Skeletal muscle tissue (tissue), 4 donors: Measurements from ENCODE around the gene YEATS2. TPM values are rescaled to one million over a fixed set of nuclear protein-coding genes. Genes with fewer than 3 reads are reported as not detected.

Experiments
- H3K27ac ChIP-seq: one replicate; pipeline ENCODE4 v1.7.0; 2013; ENCODE audit warnings: mild to moderate bottlenecking, low read depth, low read length, inconsistent platforms
- H3K27me3 ChIP-seq, 3 donors: one replicate each; pipeline ENCODE4 v1.7.0; 2013; ENCODE audit warnings: low read length in 3 of 3; ENCODE audit not compliant: control insufficient read depth in 3 of 3, insufficient read depth in 3 of 3
- H3K36me3 ChIP-seq, 3 donors: one replicate each; pipeline ENCODE4 v1.7.0; 2013; ENCODE audit warnings: low read length in 3 of 3; ENCODE audit not compliant: control insufficient read depth in 3 of 3, insufficient read depth in 3 of 3
- H3K4me1 ChIP-seq, 3 donors: one replicate each; pipeline ENCODE4 v1.7.0; 2013; ENCODE audit warnings: low read length in 3 of 3, mild to moderate bottlenecking in 3 of 3; ENCODE audit not compliant: control insufficient read depth in 3 of 3, insufficient read depth in 3 of 3
- H3K4me3 ChIP-seq, 3 donors: one replicate each; pipeline ENCODE4 v1.7.0; 2013; ENCODE audit warnings: low read length in 3 of 3
- H3K9ac ChIP-seq, 3 donors: one replicate each; pipeline ENCODE4 v1.7.0; 2013; ENCODE audit warnings: low read length in 3 of 3, mild to moderate bottlenecking in 3 of 3, moderate library complexity in 2 of 3, low read depth in 1 of 3
- H3K9me3 ChIP-seq, 3 donors: one replicate each; pipeline ENCODE4 v1.7.0; 2013; ENCODE audit warnings: low read length in 3 of 3; ENCODE audit not compliant: control insufficient read depth in 3 of 3
- total RNA-seq: library from RNA; depleted of rRNA; stranded (reverse); fragments of >200 nt; gene quantifications from one replicate; pipeline ENCODE4 v1.2.3, GENCODE V29; 2014
- donor health status: Osteomylitis.

YEATS2 gene
- total RNA-seq: 21.4 TPM

- H3K36me3 ChIP-seq: peaks cover 0 to 2% (median 0%) of the 10 kb centered on the region in 3 donors
- H3K9ac ChIP-seq: peak within 1 kb of the TSS; percentile 83 to 91 (median 86)
- H3K27ac ChIP-seq: peak within 1 kb of the TSS; percentile 81
- peak within 1 kb of the TSS; percentile 84 to 90 (median 89) for H3K4me3 ChIP-seq
- H3K4me1 ChIP-seq: peaks cover 5 to 15% (median 13%) of the 10 kb centered on the region in 3 donors
- H3K27me3 ChIP-seq: no peaks in the 10 kb centered on the region
- H3K9me3 ChIP-seq: no peaks in the 10 kb centered on the region
These were observed at the start of gene YEATS2 for GRCh38 chr3:183697610-183698317. Gene YEATS2 (plus strand): TSS chr3:183697797. CDS start chr3:183715163, 17,366 bp downstream.

- Histone ChIP-seq H3K27ac (no peak overlapping the region), H3K4me1 (peaks cover 17 to 29% (median 21%) of the 10 kb centered on the region in 3 donors), H3K36me3 (peaks cover 20 to 52% (median 38%) of the 10 kb centered on the region in 3 donors), H3K4me3 (peak overlapping the region in 1 of 3 donors; percentile 24), H3K9ac (no peak overlapping the region), H3K27me3 (no peaks in the 10 kb centered on the region), H3K9me3 (peaks cover 0 to 11% (median 0%) of the 10 kb centered on the region in 3 donors)
These were observed 47.0 kb upstream of the YEATS2 start for GRCh38 chr3:183650554-183650953.

- peaks cover 20 to 54% (median 44%) of the 10 kb centered on the region in 3 donors for H3K36me3 ChIP-seq
- H3K27me3 ChIP-seq: no peaks in the 10 kb centered on the region
- H3K4me1 ChIP-seq: peaks cover 17 to 26% (median 21%) of the 10 kb centered on the region in 3 donors
- H3K9ac ChIP-seq: no peak overlapping the region
- peaks cover 0 to 11% (median 0%) of the 10 kb centered on the region in 3 donors for H3K9me3 ChIP-seq
- no peak overlapping the region for H3K27ac ChIP-seq
- H3K4me3 ChIP-seq: peak overlapping the region in 1 of 3 donors; percentile 7
These were observed 44.2 kb upstream of the YEATS2 start for GRCh38 chr3:183653209-183654064.

GRCh38 chr3:183654727-183655126 is 42.9 kb upstream of the YEATS2 start:
- H3K4me3 ChIP-seq: no peak overlapping the region
- H3K27ac ChIP-seq: no peak overlapping the region
- H3K9ac ChIP-seq: no peak overlapping the region
- H3K36me3 ChIP-seq: peaks cover 23 to 59% (median 53%) of the 10 kb centered on the region in 3 donors
- H3K4me1 ChIP-seq: peaks cover 18 to 31% (median 21%) of the 10 kb centered on the region in 3 donors
- H3K9me3 ChIP-seq: peaks cover 0 to 11% (median 0%) of the 10 kb centered on the region in 3 donors
- H3K27me3 ChIP-seq: no peaks in the 10 kb centered on the region

GRCh38 chr3:183662099-183662498 is 35.5 kb upstream of the YEATS2 start:
- Histone ChIP-seq H3K4me1 (peaks cover 5 to 15% (median 12%) of the 10 kb centered on the region in 3 donors), H3K27me3 (no peaks in the 10 kb centered on the region), H3K4me3 (no peak overlapping the region), H3K27ac (no peak overlapping the region), H3K9ac (peak overlapping the region in 1 of 3 donors; percentile 54), H3K36me3 (peaks cover 14 to 37% (median 31%) of the 10 kb centered on the region in 3 donors), H3K9me3 (no peaks in the 10 kb centered on the region)

GRCh38 chr3:183664913-183665381 is 32.6 kb upstream of the YEATS2 start:
- Histone ChIP-seq H3K27ac (no peak overlapping the region), H3K9ac (no peak overlapping the region), H3K4me3 (no peak overlapping the region), H3K36me3 (peaks cover 21 to 47% (median 34%) of the 10 kb centered on the region in 3 donors), H3K27me3 (no peaks in the 10 kb centered on the region), H3K4me1 (peaks cover 2 to 15% (median 5%) of the 10 kb centered on the region in 3 donors), H3K9me3 (no peaks in the 10 kb centered on the region)

- no peaks in the 10 kb centered on the region for H3K27me3 ChIP-seq
- no peak overlapping the region for H3K27ac ChIP-seq
- H3K4me3 ChIP-seq: no peak overlapping the region
- no peaks in the 10 kb centered on the region for H3K9me3 ChIP-seq
- peaks cover 8 to 37% (median 35%) of the 10 kb centered on the region in 3 donors for H3K36me3 ChIP-seq
- no peak overlapping the region for H3K9ac ChIP-seq
- no peaks in the 10 kb centered on the region for H3K4me1 ChIP-seq
These were observed 17.5 kb upstream of the YEATS2 start for GRCh38 chr3:183680061-183680460.

- no peaks in the 10 kb centered on the region for H3K9me3 ChIP-seq
- no peaks in the 10 kb centered on the region for H3K4me1 ChIP-seq
- no peak overlapping the region for H3K9ac ChIP-seq
- no peaks in the 10 kb centered on the region for H3K36me3 ChIP-seq
- no peak overlapping the region for H3K4me3 ChIP-seq
- no peak overlapping the region for H3K27ac ChIP-seq
- no peaks in the 10 kb centered on the region for H3K27me3 ChIP-seq
These were observed 9.9 kb upstream of the YEATS2 start for GRCh38 chr3:183687705-183688104.

GRCh38 chr3:183688874-183689273 is 8.7 kb upstream of the YEATS2 start:
- no peak overlapping the region for H3K9ac ChIP-seq
- no peaks in the 10 kb centered on the region for H3K27me3 ChIP-seq
- H3K4me1 ChIP-seq: no peaks in the 10 kb centered on the region
- H3K9me3 ChIP-seq: no peaks in the 10 kb centered on the region
- H3K4me3 ChIP-seq: no peak overlapping the region
- H3K27ac ChIP-seq: no peak overlapping the region
- no peaks in the 10 kb centered on the region for H3K36me3 ChIP-seq
